HEK293T (cell line): Measurements from ENCODE around the gene ISM1.

Source experiments
- CTCF ChIA-PET: fragments of 350-600 bp; formaldehyde crosslinking; extraction: SDS; loops from one replicate; lab custom pipeline; 2021; ENCODE audit warnings: antibody characterized with exemption, inconsistent platforms; lab: Yijun Ruan, JAX
- POLR2A ChIA-PET: fragments of 350-600 bp; formaldehyde crosslinking; extraction: SDS; loops from one replicate; lab custom pipeline; 2020; ENCODE audit warnings: antibody characterized with exemption, inconsistent platforms; lab: Yijun Ruan, JAX
- DNase-seq: peaks from one replicate; pipeline ENCODE4 v3.0.0; 2012; ENCODE audit warnings: mixed read lengths; ENCODE audit errors: extremely low spot score
- ARNT ChIP-seq: fragments of 450-650 bp; IDR thresholded peaks from 2 replicates; pipeline ENCODE4 v1.6.1; 2017; ENCODE audit warnings: mild to moderate bottlenecking
- BHLHE40 ChIP-seq: fragments of 450-650 bp; IDR thresholded peaks from 2 replicates; pipeline ENCODE4 v1.6.1; 2016; ENCODE audit warnings: mild to moderate bottlenecking, moderate library complexity, borderline replicate concordance
- CTBP1 ChIP-seq: fragments of 450-650 bp; IDR thresholded peaks from 2 replicates; pipeline ENCODE4 v1.6.1; 2016; ENCODE audit warnings: borderline replicate concordance
- ELF4 ChIP-seq: fragments of 450-650 bp; IDR thresholded peaks from 2 replicates; pipeline ENCODE4 v1.6.1; 2017; ENCODE audit warnings: antibody characterized with exemption
- FOXA1 ChIP-seq: fragments of 450-650 bp; IDR thresholded peaks from 2 replicates; pipeline ENCODE4 v1.6.1; 2016; ENCODE audit warnings: mild to moderate bottlenecking
- FOXK2 ChIP-seq: fragments of 450-650 bp; IDR thresholded peaks from 2 replicates; pipeline ENCODE4 v1.6.1; 2016; ENCODE audit warnings: mild to moderate bottlenecking
- FOXM1 ChIP-seq: fragments of 450-650 bp; IDR thresholded peaks from 2 replicates; pipeline ENCODE4 v1.6.1; 2017; ENCODE audit warnings: mild to moderate bottlenecking, borderline replicate concordance
- HDGF ChIP-seq: fragments of 450-650 bp; IDR thresholded peaks from 2 replicates; pipeline ENCODE4 v1.6.1; 2017; ENCODE audit warnings: antibody characterized with exemption, borderline replicate concordance
- L3MBTL2 ChIP-seq: fragments of 450-650 bp; conservative IDR thresholded peaks from 2 replicates; pipeline ENCODE4 v1.6.1; 2016; ENCODE audit warnings: mild to moderate bottlenecking
- LEF1 ChIP-seq: fragments of 450-650 bp; IDR thresholded peaks from 2 replicates; pipeline ENCODE4 v1.6.1; 2017; ENCODE audit warnings: mild to moderate bottlenecking, borderline replicate concordance
- NFRKB ChIP-seq: fragments of 450-650 bp; IDR thresholded peaks from 2 replicates; pipeline ENCODE4 v1.6.1; 2016; ENCODE audit warnings: mild to moderate bottlenecking, moderate library complexity
- PKNOX1 ChIP-seq: fragments of 450-650 bp; IDR thresholded peaks from 2 replicates; pipeline ENCODE4 v1.6.1; 2016
- SP1 ChIP-seq: fragments of 450-650 bp; IDR thresholded peaks from 2 replicates; pipeline ENCODE4 v1.6.1; 2017
- SUZ12 ChIP-seq: fragments of 450-650 bp; IDR thresholded peaks from 2 replicates; pipeline ENCODE4 v1.6.1; 2016; ENCODE audit warnings: mild to moderate bottlenecking
- TARDBP ChIP-seq: fragments of 450-650 bp; IDR thresholded peaks from 2 replicates; pipeline ENCODE4 v1.6.1; 2016
- ZNF384 ChIP-seq: fragments of 450-650 bp; IDR thresholded peaks from 2 replicates; pipeline ENCODE4 v1.6.1; 2016

ISM1 gene

GRCh38 chr20:13211956-13212618 lies 9.0 kb upstream of the ISM1 start:
- CTCF ChIA-PET: no interaction called here
- TF ChIP-seq FOXK2 (no peak), ARNT (no peak), HDGF (no peak), LEF1 (no peak), TARDBP (no peak), FOXM1 (no peak), ZNF384 (no peak), SUZ12 (no peak), L3MBTL2 (no peak), FOXA1 (no peak), CTBP1 (no peak), ELF4 (no peak), NFRKB (no peak), BHLHE40 (no peak)
- no peak for DNase-seq
- POLR2A ChIA-PET: no interaction called here

- no peak for DNase-seq
- ChIA-PET CTCF (no interaction called here), POLR2A (no interaction called here)
- no peak for TF ChIP-seq FOXM1
- no peak for TF ChIP-seq BHLHE40
- no peak for TF ChIP-seq HDGF
- TF ChIP-seq ARNT: no peak
- no peak for TF ChIP-seq PKNOX1
- TF ChIP-seq SP1: no peak
- TF ChIP-seq FOXK2: no peak
- no peak for TF ChIP-seq ELF4
- no peak for TF ChIP-seq CTBP1
- no peak for TF ChIP-seq TARDBP
- TF ChIP-seq L3MBTL2: no peak
- TF ChIP-seq LEF1: no peak
- no peak for TF ChIP-seq ZNF384
- TF ChIP-seq NFRKB: no peak
- TF ChIP-seq FOXA1: no peak
- no peak for TF ChIP-seq SUZ12
Observed at GRCh38 chr20:13212750-13213149, 8.3 kb upstream of the ISM1 start.

GRCh38 chr20:13213335-13213734 lies 7.7 kb upstream of the ISM1 start:
- CTCF ChIA-PET: no interaction called here
- TF ChIP-seq ZNF384 (no peak), SP1 (no peak), CTBP1 (no peak), FOXK2 (no peak), SUZ12 (no peak), LEF1 (no peak), FOXM1 (no peak), L3MBTL2 (no peak), HDGF (no peak), TARDBP (no peak), ARNT (no peak), FOXA1 (no peak), PKNOX1 (no peak)
- no peak for DNase-seq
- POLR2A ChIA-PET: no interaction called here

- TF ChIP-seq FOXM1 (no peak), CTBP1 (no peak), SUZ12 (no peak), FOXK2 (no peak), NFRKB (no peak), ARNT (no peak)
- ChIA-PET CTCF (no interaction called here), POLR2A (no interaction called here)
- no peak for DNase-seq
Observed at GRCh38 chr20:13216533-13216932, 4.5 kb upstream of the ISM1 start.

- DNase-seq: no peak
- POLR2A ChIA-PET: no interaction called here
- CTCF ChIA-PET: no interaction called here
- TF ChIP-seq BHLHE40: no peak
- TF ChIP-seq SP1: no peak
- TF ChIP-seq FOXK2: no peak
- no peak for TF ChIP-seq SUZ12
- TF ChIP-seq TARDBP: no peak
- TF ChIP-seq LEF1: no peak
- no peak for TF ChIP-seq ELF4
- TF ChIP-seq FOXM1: no peak
- TF ChIP-seq FOXA1: no peak
Observed at GRCh38 chr20:13219327-13220193, 1.5 kb upstream of the ISM1 start.

GRCh38 chr20:13220194-13220903 lies 725 bp upstream of the ISM1 start:
- POLR2A ChIA-PET: no interaction called here
- peak; percentile 50 for DNase-seq
- CTCF ChIA-PET: no interaction called here
- TF ChIP-seq LEF1 (no peak), SP1 (no peak), ARNT (no peak), L3MBTL2 (peak; percentile 94), HDGF (no peak), TARDBP (no peak), FOXM1 (no peak), FOXK2 (no peak)
